ENCODE results near the gene AAGAB.
A peak's percentile ranks its signal among the peaks of the same experiment; 100 is the strongest.
"Not testable (repeated sequence)": the region's sequence is repeated elsewhere in the genome, so short reads cannot be mapped to it uniquely, and the experiment has no call there.

AAGAB gene, protein sequence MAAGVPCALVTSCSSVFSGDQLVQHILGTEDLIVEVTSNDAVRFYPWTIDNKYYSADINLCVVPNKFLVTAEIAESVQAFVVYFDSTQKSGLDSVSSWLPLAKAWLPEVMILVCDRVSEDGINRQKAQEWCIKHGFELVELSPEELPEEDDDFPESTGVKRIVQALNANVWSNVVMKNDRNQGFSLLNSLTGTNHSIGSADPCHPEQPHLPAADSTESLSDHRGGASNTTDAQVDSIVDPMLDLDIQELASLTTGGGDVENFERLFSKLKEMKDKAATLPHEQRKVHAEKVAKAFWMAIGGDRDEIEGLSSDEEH

DNA sequence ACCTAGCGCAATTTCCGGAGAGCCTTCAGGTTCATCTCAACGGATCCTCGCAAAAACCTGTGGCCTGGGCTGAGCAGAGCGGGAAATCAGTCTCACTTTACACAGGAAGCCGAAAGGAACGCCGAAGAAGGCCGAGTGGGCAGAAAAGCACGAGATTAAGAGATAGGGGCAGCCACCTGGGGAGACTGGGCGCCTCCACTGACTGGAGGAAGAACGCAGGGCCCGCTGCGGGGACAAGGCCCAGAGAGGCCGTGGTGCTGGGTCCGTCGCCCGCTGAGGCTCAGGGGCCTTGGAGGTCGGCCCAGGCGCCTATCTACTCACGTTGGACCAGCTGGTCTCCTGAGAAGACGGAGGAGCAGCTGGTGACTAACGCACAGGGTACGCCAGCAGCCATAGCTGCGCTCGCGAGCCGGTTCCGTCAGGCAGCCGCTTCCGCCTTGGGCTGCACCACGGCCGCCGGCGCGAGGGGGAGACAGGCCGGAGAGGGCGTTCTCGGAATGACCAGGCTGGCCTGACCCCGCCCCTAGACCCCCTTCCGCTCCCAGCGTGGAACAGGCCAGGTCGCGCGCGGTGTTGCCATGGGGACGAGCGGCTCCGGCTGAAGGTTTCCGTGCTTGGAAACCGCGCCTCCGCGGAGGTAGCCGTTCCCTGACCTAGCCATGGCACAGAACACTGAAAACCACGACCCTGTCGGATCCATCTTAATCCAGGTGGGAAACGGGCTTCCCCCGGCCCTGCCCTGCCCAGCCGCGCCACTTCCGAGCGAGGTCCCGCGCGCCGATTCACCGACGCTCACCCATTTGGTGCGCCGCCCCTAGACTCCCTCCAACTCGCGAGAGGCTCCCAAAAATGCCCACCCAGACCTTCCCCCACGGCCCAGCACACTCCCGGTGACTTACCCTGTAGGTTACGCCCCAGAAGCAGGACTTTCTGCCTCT lies at the start of gene AAGAB, which contains the start of gene IQCH:
AAGAB (minus strand) TSS at position 424 of the 938 bp plus-strand sequence; CDS start at position 394, 30 bp downstream.
IQCH (plus strand) TSS at position 549 of the 938 bp plus-strand sequence; CDS start at position 660, 111 bp downstream.
- DNase-seq: peak; percentile 92

DNA sequence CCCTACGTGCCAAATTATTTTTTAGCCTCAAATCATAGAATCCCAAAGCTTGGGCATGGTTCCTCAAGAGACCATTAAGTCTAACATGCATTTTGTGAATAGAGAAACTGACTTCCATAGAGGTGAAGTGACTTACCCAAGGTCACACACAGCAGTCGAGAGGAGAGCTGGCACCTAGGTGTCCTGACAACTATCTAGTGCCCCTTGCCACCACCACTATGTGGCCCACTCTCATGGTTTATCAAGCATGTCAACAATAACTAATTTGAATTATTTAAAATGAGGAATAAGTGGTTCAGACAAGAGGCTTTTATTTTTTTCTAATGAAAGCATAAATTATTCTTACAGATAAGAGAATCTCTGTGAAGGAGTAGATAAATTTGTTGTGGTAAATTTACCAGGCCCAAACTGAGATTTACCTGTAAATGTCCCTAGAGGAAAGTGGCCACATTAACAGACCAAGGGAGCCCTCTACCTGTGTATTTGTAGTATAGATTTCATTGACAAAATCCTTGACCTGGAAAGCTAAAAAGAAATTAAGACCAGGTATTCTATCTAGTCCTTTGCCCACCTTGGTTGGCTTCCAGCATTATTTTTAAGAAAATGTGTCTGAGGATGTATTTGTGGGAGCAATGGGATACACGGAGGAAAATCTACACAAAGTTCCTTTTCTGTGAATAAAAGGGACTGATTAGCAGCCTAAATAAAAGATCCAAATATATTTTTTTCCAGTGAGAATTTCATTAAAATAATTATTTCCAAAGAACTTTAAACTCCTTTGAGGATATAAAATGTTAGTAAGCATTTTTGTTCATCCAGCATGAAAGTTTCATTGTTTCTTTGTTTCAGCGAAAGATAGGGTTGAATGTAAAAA lies 49.3 kb upstream of the AAGAB start:
- DNase-seq: peak in 1 of 2 experiments; percentile 5

DNA sequence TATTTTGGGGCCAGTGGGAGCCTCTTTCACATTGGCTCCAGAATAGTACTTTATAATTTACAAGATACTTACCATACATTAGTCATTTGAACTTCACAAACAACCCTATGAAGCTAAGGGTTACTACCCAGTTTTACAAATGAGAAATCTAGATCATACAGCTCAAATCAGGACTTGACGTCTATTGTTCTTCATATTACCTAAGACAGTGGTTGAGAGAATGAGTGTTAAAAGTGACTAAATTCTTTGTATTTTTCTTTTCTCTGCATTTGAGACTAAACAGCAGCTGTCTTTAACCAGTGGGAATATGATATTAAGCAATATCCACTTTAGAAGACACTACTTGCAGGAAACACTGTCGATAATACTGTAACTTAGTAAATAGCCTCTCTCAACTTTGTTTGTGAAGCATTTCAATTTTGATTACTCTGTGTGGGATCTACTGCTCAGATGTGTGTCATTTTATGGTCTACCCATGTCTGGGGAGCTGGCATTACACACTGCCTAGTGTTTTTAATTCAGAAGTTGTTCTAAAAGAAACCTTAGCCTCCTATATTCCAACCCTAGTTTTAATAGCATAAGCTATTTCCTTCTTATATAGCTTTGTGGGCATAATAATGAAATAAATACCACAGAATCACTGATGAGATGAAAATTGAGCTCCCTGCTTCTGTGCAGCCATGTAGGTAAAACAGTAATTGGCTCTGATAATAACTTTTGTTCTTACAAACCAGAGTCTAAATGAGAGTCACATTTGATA lies 46.0 kb upstream of the AAGAB start:
- DNase-seq: no peak

DNA sequence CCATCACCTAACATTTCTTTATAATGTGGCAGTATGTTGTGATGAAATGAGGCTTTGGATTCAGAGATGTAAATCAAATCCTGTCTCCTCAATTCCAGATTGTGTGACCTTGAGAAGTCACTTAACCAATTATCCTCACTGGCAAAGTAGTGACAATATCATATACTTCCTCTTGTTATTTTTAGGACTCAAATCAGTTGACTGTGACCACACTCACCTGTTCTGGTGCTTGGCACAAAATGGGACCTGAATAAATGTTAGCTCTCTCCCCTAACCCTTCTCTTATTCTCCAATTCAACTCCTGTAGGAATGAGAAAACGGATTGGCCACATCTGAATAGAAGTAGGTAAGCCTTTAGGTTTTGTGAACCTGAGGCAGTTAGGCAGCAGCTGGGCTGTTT lies 42.2 kb upstream of the AAGAB start:
- DNase-seq: no peak

DNA sequence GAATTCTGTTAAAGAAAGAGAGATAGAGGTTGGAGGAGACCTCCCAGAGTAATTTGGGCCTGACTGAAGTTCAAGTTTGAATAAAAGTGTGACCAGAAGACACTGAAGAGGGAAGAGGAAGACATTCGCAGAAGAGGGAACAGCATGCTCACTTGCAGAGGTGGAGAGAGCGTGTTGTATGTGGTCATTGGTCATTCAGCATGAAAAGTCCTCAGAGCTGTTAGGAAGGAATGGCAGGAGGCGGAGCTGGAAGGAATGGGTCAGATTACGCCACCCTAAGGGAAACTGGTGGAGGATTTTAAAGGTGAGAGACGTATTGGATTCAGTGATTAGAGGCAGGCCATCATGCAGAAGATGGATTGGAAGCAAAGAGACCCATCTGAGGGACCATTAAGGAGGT lies 41.7 kb upstream of the AAGAB start:
- no peak for DNase-seq

DNA sequence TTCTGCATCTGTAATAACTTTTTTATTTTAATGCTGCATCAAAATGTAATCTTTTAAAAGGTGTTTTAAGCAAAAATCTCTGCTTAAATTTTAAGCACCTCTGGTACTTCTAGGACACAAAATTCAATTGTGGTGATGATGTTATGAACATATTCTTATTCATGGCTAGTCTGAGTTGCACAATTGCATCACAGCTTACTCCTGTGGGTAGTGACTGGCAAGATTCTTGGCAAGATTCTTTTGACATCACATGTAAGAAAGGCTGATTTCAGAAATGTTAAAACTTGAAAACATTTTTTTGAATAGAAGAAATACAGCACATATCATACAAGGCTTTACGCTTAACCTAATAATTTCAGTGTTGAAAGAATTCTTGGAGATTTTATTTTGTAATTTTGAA lies 35.9 kb upstream of the AAGAB start:
- no peak for DNase-seq

DNA sequence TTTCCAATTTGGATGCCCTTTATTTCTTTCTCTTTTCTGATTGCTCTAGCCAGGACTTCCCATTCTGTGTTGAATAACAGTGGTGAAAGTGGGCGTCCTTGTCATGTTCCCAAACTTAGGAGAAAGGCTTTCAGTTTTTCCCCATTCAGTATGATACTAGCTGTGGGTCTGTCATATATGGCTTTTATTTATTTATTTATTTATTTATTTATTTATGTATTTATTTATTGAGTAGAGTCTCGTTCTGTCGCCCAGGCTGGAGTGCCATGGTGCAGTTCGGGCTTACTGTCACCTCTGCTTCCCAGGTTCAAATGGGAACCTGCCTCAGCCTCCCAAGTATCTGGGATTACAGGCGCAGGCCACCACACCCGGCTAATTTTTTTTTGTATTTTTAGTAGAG lies 31.9 kb upstream of the AAGAB start:
- DNase-seq: not testable (repeated sequence)

DNA sequence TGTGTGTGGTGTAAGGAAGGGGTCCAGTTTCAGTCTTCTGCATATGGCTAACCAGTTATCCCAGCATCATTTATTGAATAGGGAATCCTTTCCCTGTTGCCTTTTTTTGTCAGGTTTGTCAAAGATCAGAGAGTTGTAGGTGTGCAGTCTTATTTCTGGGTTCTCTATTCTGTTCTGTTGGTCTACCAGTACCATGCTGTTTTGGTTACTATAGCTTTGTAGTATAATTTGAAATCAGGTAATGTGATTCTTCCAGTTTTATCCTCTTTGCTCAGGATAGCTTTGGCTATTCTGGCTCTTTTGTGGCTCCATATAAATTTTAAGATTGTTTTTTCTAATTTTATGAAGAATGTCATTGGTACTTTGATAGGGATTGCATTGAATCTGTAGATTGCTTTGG lies 31.2 kb upstream of the AAGAB start:
- not testable (repeated sequence) for DNase-seq

DNA sequence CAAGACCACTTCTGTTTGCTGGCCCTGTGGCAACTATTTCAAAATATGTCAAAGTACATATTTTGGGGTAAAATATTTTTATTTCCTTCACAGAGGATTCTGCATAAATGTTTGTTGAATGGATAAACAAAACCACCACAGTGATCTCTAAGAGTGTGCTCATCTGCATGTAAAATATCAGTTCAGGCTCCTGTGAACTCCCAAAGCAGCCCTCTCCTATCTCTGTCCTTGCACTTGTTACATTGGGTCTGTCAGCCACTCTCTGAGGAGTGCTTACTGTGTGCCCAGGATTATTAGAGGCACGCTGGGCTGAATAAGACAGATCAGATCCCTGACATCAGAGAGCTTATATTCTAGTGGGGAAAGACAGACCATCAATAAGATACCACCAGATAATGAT lies 27.3 kb upstream of the AAGAB start:
- DNase-seq: no peak

DNA sequence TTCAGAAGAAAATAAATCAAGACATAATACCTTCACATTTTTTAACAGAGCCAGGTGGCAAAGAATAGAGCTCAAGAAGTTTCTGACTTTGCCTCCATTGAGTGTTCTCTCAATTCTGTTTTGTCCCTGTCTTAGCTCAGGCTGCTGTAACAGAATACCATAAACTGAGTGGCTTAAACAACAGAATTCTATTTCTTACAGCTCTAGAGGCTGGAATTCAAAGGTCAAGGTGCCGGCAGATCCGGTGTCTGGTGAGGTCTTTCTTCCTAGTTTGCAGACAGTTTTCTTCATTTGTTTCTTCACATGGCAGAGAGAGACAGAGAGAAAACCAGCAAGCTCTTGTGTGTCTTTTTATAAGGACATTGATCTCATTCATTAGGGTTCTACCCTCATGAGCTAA lies 25.8 kb upstream of the AAGAB start:
- DNase-seq: no peak

DNA sequence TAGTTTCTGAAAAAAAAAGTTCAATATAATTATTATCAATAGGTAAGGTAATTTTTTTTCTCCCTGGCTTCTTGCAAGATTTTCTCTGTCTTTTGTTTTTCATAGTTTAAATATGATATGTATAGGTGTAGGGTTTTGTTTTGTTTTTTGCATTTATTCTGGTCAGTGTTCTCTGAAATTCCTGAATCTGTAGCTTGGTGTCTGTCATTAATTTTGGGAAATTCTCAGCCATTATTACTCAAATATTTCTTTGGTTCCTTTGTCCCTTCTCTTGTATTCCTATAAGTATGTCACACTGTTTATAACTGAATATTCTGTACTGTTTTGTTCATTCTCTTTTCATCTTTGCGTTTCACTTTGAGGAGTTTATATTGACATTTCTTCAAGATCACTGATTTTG lies 22.2 kb upstream of the AAGAB start:
- no peak for DNase-seq

DNA sequence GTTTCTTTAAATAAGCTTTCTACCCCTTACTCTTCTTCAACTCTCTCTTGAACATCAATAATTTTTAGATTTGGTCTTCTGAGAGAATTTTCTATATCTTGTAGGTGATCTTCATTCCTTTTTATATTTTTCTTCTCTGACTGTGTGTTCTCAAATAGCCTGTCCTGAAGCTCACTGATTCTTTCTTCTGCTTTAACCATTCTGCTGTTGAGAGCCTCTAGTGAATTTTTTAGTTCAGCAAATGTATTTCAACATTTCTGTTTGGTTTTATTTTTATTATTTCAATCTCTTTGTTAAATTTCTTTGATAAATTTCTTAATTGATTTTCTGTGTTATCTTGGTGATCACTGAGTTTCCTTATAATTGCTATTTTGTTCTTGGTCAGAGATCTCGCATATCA lies 19.8 kb upstream of the AAGAB start:
- DNase-seq: no peak

DNA sequence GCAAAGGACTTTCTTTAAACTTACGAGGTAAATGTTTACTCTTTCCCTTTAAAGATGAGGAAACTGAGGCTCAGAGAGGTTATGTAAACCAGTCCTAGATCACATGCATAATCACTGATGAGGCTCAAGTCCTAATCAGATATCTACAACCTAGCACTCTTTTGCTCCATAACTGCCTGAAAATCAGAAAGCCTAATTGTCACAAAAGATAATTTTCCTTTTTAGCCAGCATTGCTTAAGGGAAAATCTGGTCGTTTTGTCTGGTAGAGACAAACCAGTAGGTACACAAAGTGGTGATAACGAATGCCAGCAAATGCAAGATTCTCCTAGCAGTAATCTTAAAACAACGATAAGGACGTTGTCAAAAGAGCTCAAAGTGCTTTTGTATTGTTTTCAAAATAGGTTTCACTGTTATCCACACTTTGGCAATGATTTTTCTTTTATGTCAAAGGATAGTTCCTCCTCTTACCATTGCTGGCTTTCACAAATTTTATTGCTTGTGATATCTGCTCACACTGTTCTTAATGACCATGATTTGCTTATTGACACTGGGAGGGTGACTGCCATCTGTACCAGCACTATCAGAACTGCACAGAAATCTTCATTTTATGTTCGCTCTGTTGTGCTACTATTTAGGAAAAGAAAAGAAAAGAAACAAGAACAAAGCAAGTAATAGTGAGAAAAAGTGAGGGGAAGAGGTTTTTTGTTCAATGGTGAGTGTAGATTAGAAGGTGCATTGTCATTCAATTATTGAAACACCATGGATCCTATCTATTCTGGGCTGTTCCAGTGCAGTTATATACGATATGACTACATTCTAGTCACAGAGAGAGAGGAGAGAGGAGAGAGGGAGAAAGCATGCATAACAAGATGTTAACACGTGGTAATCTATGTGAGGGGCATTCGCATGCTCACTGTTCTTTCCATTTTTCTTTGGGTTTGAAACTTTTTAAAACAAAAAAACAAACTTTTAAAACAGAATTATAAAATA lies 13.8 kb upstream of the AAGAB start:
- no peak for DNase-seq

DNA sequence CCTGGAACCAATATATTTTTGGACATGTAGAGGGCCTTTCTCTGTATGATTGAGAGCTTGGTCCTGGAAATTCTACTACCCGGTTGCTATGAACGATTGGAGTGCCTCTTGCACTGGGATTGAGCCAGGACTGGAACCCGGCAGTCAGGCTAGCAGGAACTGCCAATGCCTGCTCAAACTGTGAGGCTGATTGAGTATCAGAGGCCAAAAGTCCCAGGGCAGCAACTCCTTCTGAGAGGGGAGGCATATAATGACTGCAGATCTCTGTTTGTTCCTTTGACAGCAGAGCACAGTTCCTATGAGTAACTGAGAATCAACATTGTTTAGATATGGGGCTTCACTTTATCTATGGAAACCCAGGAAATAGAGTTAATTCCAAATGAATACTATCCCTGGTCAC lies 13.0 kb upstream of the AAGAB start:
- DNase-seq: no peak

DNA sequence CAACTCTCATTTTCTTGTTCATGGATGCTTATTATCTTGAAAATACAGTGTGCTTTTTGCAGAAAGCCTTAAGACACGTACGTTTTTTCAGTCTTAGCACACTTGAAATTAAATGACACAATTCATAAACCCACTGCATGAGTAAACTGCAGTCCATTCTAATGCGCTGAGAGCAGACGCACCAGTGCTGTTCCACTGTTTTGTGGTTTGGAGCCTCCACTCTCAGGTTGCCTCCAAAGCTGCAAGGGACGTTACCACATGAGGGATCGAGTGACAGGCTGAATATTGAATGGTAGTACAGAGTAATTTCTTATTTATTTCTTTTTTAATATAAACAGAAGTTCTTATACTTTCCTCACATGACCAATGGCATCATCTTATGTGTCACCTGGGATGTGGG lies 12.4 kb upstream of the AAGAB start:
- no peak for DNase-seq

DNA sequence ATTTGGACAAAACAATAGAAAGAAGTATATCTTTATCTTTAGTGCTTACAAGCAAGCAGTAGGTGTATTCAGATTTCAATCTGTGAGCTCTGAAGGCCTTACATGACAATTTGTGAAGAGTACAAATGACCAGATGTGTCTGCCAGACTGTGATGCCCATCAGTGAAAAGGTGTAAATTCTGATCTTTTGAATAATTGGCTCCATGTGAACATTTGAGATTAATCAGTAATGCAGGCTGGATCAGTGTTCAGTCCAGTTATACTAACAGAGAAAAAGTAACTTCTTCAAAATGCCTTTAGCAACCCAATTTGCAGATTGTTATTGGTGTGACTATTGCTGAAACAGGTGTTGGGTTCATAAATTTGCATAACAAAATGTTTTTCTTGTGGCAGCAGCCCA lies 5.3 kb upstream of the AAGAB start:
- DNase-seq: no peak

DNA sequence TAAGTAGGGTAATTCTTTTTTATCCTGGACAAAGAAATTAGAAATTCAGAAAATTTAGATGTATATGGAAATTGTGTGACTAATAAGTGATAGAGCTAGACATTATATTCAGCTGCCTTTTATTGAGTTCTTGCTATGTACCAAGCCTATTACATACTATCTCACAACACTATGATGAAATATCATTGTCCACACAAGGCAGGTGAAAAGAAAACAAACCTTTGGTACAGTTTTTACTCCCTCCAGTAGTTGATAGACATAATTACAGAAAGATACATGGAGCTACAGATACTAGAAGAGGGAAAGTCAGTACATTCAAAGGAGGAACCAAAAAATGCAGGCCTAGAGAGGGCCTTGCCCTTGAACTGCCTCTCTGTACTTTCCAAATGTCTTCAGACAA lies 4.9 kb upstream of the AAGAB start:
- DNase-seq: no peak

DNA sequence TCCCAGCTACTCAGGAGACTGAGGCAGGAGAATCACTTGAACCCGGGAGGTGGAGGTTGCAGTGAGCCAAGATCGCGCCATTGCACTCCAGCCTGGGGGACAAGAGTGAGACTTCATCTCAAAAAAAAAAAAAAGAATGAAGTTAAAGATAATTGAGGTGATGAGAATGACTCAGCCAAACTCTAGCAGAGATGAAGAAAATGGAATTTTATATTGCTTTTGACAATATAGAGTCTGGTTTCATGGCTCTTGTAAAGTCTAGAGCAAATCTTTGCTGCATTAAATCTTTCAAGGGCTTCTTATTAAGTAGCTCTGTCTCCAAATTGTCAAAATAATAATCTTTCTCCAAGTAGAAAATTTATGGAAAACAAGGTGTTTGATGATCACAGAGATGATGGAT lies 4.0 kb upstream of the AAGAB start:
- DNase-seq: not testable (repeated sequence)

DNA sequence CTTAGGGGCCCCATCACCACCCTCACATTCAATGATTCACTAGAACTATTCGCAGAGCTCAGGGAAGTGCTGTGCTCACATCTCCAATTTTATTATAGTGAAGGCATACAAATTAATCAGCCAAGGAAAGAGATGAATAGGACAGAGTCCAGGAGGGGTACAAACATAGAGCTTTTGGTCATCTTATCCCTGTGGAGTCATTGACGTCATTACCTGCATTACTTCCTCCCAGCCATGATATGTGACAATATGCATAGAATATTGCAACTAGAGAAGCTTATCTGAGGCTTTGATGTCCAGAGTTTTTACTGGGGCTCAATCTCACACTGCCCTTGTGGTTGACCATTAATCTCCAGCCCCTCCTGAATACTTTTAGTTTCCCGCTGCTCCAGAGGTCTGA lies 1.6 kb upstream of the AAGAB start:
- DNase-seq: no peak

DNA sequence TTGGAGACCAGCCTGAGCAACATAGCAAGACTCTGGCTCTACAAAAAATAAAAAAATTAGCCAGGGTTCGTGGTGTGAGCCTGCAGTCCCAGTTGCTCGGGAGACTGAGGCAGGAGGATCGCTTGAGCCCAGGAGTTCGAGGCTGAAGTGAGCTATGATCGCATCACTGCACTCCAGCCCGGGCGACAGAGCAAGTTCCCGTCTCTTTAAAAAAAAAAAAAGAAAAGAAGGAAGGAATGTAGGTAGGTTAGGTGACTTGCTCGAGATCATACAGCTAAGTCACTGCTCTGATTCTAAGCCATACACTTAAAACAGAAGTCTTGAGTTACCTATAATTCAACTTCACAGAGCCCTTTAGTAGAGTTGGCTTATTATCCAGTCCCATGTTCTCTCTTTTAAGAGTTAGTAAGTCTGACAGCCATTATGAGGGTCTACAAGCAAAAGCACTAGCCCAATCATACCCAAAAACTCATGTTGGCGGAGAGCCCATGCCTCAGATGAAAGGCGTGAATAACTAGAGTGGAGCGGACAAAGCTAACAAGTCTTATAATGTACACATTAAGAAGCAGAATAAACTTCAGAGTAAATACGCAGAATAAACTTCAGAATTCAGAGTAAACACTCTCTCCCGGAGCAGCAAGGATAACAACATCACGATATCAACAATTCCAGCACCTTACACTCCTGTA lies 768 bp downstream of the AAGAB start:
- no peak for DNase-seq

Data from SHP77 (cell line).